CD14-positive monocyte (primary cell): ENCODE data around the gene TNNI3K. TPM values are rescaled to one million over a fixed set of nuclear protein-coding genes. Genes with fewer than 3 reads are reported as not detected.

Source experiments
- DNase-seq, 3 donors: peaks; one replicate each; pipeline ENCODE4 v3.0.0-alpha.2; 2011 to 2022
- H2AFZ ChIP-seq: 2 replicates; pipeline ENCODE4 v1.6.0; 2012; ENCODE audit warnings: mild to moderate bottlenecking, low read depth, low read length, inconsistent platforms; ENCODE audit not compliant: insufficient read depth, poor library complexity, severe bottlenecking
- H3K27ac ChIP-seq, 2 donors: 1 replicate in 1 of 2; 2 replicates in 1 of 2; pipeline ENCODE4 v1.5.1; 2012 to 2013; ENCODE audit warnings: low read length in 2 of 2, control low read depth in 1 of 2, inconsistent platforms in 1 of 2, low read depth in 1 of 2, mild to moderate bottlenecking in 1 of 2
- H3K27me3 ChIP-seq, 2 donors: one replicate each; pipeline versions ENCODE4 v1.6.0 to v1.6.1; 2011 to 2013; ENCODE audit warnings: low read length in 2 of 2; ENCODE audit not compliant: control insufficient read depth in 2 of 2, insufficient read depth in 2 of 2
- H3K36me3 ChIP-seq, 2 donors: replicated peaks in 1 of 2; 1 replicate in 1 of 2; 2 replicates in 1 of 2; pipeline versions ENCODE4 v1.5.1 to v1.6.1; 2012 to 2013; ENCODE audit warnings: low read length in 2 of 2, control low read depth in 1 of 2, inconsistent platforms in 1 of 2, mild to moderate bottlenecking in 1 of 2; ENCODE audit not compliant: insufficient read depth in 2 of 2, control insufficient read depth in 1 of 2
- H3K4me1 ChIP-seq, 2 donors: 1 replicate in 1 of 2; 2 replicates in 1 of 2; pipeline versions ENCODE4 v1.5.1 to v1.6.1; 2012 to 2013; ENCODE audit warnings: low read length in 2 of 2, control low read depth in 1 of 2, inconsistent platforms in 1 of 2, mild to moderate bottlenecking in 1 of 2, moderate library complexity in 1 of 2; ENCODE audit not compliant: insufficient read depth in 2 of 2, control insufficient read depth in 1 of 2
- H3K4me2 ChIP-seq: replicated peaks from 2 replicates; pipeline ENCODE3; 2012; ENCODE audit warnings: low read length, moderate library complexity, mild to moderate bottlenecking; ENCODE audit not compliant: poor library complexity, severe bottlenecking; ENCODE audit errors: extremely low read depth
- H3K4me3 ChIP-seq, 3 experiments: fragments of 200-600 bp in 1 of 3; sonication (generic) in 1 of 3; replicated peaks in 1 of 3; 1 replicate in 2 of 3; 2 replicates in 1 of 3; pipeline ENCODE4 v1.5.1; 2011 to 2013; ENCODE audit warnings: low read length in 3 of 3, mild to moderate bottlenecking in 3 of 3, control low read depth in 2 of 3, low read depth in 2 of 3, inconsistent platforms in 1 of 3, moderate library complexity in 1 of 3
- H3K79me2 ChIP-seq: 2 replicates; pipeline ENCODE4 v1.6.0; 2012; ENCODE audit warnings: mild to moderate bottlenecking, control low read depth, inconsistent platforms, low read length, moderate library complexity; ENCODE audit not compliant: insufficient read depth
- H3K9ac ChIP-seq: 2 replicates; pipeline ENCODE4 v1.6.0; 2017; ENCODE audit warnings: low read length, mild to moderate bottlenecking; ENCODE audit not compliant: insufficient read depth, poor library complexity, severe bottlenecking
- H3K9me3 ChIP-seq, 2 donors: replicated peaks in 1 of 2; 1 replicate in 1 of 2; 2 replicates in 1 of 2; pipeline versions ENCODE4 v1.5.1 to v1.6.1; 2012 to 2013; ENCODE audit warnings: low read length in 2 of 2, control low read depth in 1 of 2; ENCODE audit not compliant: control insufficient read depth in 1 of 2, insufficient read depth in 1 of 2
- H4K20me1 ChIP-seq: 2 replicates; pipeline ENCODE4 v1.6.0; 2012; ENCODE audit warnings: mild to moderate bottlenecking, low read length, control low read depth, moderate library complexity; ENCODE audit not compliant: insufficient read depth
- H3K27ac Mint-ChIP-seq, 7 donors: one replicate each; pipeline ENCODE4 v1.8.0; 2020; ENCODE audit warnings: mild to moderate bottlenecking in 7 of 7, mixed read lengths in 7 of 7, moderate library complexity in 6 of 7, inconsistent platforms in 2 of 7
- H3K27me3 Mint-ChIP-seq, 3 donors: one replicate each; pipeline ENCODE4 v1.8.0; 2021 to 2022; ENCODE audit warnings: low read depth in 3 of 3, mild to moderate bottlenecking in 3 of 3, mixed read lengths in 3 of 3, moderate library complexity in 3 of 3, inconsistent platforms in 1 of 3
- H3K36me3 Mint-ChIP-seq, 2 donors: one replicate each; pipeline ENCODE4 v1.8.0; 2020; ENCODE audit warnings: mixed read lengths in 2 of 2, inconsistent platforms in 1 of 2, mild to moderate bottlenecking in 1 of 2
- H3K4me1 Mint-ChIP-seq: one replicate; pipeline ENCODE4 v1.8.0; 2020; ENCODE audit warnings: mild to moderate bottlenecking, mixed read lengths
- H3K4me3 Mint-ChIP-seq, 2 donors: one replicate each; pipeline ENCODE4 v1.8.0; 2020; ENCODE audit warnings: mild to moderate bottlenecking in 2 of 2, mixed read lengths in 2 of 2, moderate library complexity in 1 of 2
- H3K9me3 Mint-ChIP-seq, 7 donors: one replicate each; pipeline ENCODE4 v1.8.0; 2020 to 2022; ENCODE audit warnings: mixed read lengths in 7 of 7, mild to moderate bottlenecking in 6 of 7, moderate library complexity in 6 of 7, inconsistent platforms in 2 of 7
- CTCF ChIP-seq: fragments of 200-600 bp; IDR thresholded peaks from one replicate; pipeline ENCODE4 v1.8.0; 2022; ENCODE audit warnings: antibody characterized with exemption, mild to moderate bottlenecking
- WGBS: methylation state at CpG from one replicate; pipeline ENCODE4 v1.1.5; 2013; ENCODE audit warnings: missing lambda C conversion rate; ENCODE audit not compliant: insufficient coverage; 5-methylcytosine and 5-hydroxymethylcytosine counted together
- intact Hi-C, 2 donors: fragments of 100-400 bp; cut with micrococcal nuclease; formaldehyde crosslinking; loops; one replicate each; pipeline versions ENCODE4 v1.15.0 to v1.15.1; 2023
- polyA plus RNA-seq, 3 donors: library from polyadenylated mRNA; depleted of rRNA in 1 of 3; unstranded in 2 of 3; stranded (reverse) in 1 of 3; fragments of 300-500 nt in 2 of 3; fragments of >200 nt in 1 of 3; fragmentation: Illumina TruSeq in 2 of 3; gene quantifications; 1 replicate in 2 of 3; 2 replicates in 1 of 3; pipeline ENCODE4 v1.2.3, GENCODE V29; 2012 to 2021

TNNI3K gene
- polyA plus RNA-seq, 3 donors: 0.51 TPM; not detected in 2

GRCh38 chr1:74578101-74578500 is 342.9 kb downstream of the TNNI3K start:
- no peak overlapping the region for H2AFZ ChIP-seq
- H3K4me1 Mint-ChIP-seq: no peaks in the 10 kb centered on the region
- no peak overlapping the region for H3K27ac Mint-ChIP-seq
- DNase-seq: no peak
- TF ChIP-seq CTCF: no peak
- no peak overlapping the region for H3K9ac ChIP-seq
- no CpG with 5 or more reads among the region's 2 CpGs for WGBS
- no peaks in the 10 kb centered on the region for H3K4me1 ChIP-seq
- H3K27me3 ChIP-seq: no peaks in the 10 kb centered on the region
- H3K36me3 ChIP-seq: no peaks in the 10 kb centered on the region
- no peaks in the 10 kb centered on the region for H3K27me3 Mint-ChIP-seq
- H3K9me3 ChIP-seq: no peaks in the 10 kb centered on the region
- H4K20me1 ChIP-seq: no peaks in the 10 kb centered on the region
- H3K9me3 Mint-ChIP-seq: peaks cover 0 to 3% (median 0%) of the 10 kb centered on the region in 7 donors
- no peaks in the 10 kb centered on the region for H3K36me3 Mint-ChIP-seq
- no peak overlapping the region for H3K4me3 ChIP-seq
- H3K27ac ChIP-seq: no peak overlapping the region
- intact Hi-C loops: no loop called here
- H3K4me3 Mint-ChIP-seq: no peak overlapping the region
- no peak overlapping the region for H3K4me2 ChIP-seq
- no peaks in the 10 kb centered on the region for H3K79me2 ChIP-seq

- Histone ChIP-seq H3K79me2 (no peaks in the 10 kb centered on the region), H3K36me3 (no peaks in the 10 kb centered on the region), H3K4me3 (no peak overlapping the region), H3K27ac (no peak overlapping the region), H3K9me3 (no peaks in the 10 kb centered on the region), H4K20me1 (no peaks in the 10 kb centered on the region), H3K9ac (no peak overlapping the region), H3K4me1 (no peaks in the 10 kb centered on the region), H3K27me3 (no peaks in the 10 kb centered on the region), H2AFZ (no peak overlapping the region), H3K4me2 (no peak overlapping the region)
- intact Hi-C loops: no loop called here
- Mint-ChIP-seq H3K36me3 (no peaks in the 10 kb centered on the region), H3K27me3 (no peaks in the 10 kb centered on the region), H3K4me1 (no peaks in the 10 kb centered on the region), H3K4me3 (no peak overlapping the region), H3K9me3 (peaks cover 0 to 5% (median 0%) of the 10 kb centered on the region in 7 donors), H3K27ac (no peak overlapping the region)
- DNase-seq: no peak
- WGBS: 75% methylated on average over 2 of the region's 3 CpGs
- TF ChIP-seq CTCF: no peak
These were observed 344.2 kb downstream of the TNNI3K start for GRCh38 chr1:74579425-74579824.
